ENCODE data around the gene SRP68. TPM values are rescaled to one million over a fixed set of nuclear protein-coding genes. Genes with fewer than 3 reads are reported as not detected.

The SRP68 gene
- polyA plus RNA-seq, 1 experiment, result 70.8 TPM

DNA sequence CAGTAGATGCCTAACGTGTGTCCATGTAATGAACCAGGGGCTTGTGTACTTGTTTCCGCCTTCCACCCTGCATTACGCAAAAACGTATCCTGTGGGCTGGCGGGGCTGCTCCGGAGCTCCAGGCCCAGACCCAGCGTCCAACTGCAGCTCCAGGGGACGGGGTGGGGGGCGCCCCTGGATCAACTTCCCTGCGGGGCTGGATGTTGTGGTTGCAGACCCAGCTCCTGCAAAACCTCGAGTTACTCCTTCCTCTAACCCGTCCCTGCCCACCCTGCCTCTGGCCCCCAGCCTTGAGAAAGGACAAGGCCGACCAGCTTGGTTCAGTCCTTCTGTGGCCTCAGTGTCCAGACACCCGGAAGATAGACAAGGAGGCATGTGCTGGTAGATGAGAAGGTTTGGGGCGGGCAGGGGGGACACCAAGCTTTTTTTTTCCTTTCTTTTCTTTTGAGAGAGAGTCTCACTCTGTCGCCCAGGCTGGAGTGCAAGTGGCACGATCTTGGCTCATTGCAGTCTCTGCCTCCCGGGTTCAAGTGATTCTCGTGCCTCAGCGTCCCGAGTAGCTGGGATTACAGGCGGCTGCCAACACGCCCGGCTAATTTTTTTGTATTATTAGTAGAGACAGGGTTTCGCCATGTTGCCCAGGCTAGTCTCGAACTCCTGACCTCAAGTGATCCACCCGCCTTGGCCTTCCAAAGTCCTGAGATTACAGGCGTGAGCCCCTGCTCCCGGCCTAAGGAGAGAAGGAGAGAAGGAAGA is 32.0 kb upstream of the SRP68 start:
- ChIA-PET POLR2A (interaction anchor here (0.7 kb wide), 1 partner anchor 54 kb away, joined by 3 read pairs; no protein-coding TSS in a partner anchor), CTCF (interaction anchor here (0.9 to 3.6 kb wide), 9 partner anchors 11 to 200 kb away, joined by 3 to 15 read pairs (median 4); no protein-coding TSS in a partner anchor)
- peaks cover 13% of the 10 kb centered on the region for H3K36me3 ChIP-seq (ENCODE audit: control insufficient read depth, insufficient read depth, low read length)

DNA sequence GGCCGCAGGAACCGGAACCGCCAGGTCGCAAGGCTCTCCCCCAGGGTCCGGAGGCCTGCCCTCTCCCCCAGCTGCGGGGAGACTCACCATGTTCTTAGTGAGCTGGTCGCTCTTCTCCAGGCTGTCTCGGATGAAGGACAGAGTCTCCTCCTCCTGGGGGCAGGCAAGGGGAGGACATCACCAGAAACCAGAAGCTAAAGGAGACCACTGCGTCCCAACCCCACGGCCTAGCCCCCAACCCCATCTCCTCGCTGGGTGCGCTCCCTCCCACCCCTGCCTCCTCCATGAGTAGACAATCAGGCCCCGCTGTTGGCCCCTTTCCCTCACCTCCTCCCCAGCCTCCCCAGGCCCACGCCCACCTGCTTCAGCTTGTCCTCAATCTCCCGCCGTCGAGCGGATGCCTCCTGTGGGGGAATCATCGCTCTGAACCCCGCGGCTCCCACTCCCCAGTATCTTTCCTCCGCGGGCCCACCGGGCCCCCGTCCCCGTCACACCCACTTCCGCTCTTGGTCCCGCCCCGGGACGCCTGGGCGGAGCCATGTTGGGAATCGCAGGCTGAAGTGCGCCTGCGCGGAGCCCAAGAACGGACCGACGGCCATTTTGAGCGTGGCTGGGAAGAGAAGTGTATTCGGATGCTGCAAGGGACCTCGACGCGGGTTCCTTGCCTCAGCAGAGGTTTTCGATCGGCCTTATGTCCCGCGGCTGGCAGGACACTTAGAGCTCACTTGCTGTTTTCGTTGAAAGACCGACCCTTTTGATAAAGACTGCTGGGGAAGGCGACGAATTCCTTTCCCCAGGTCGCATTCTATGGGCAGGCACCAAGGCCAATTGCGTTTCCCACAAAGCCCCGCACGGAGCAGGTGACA is 31.2 kb upstream of the SRP68 start, which contains the start of gene EXOC7:
Gene EXOC7, minus strand, starts transcription at position 514 of the 866 bp plus-strand sequence. Its CDS starts 95 bp downstream, at position 419.
- no peaks in the 10 kb centered on the region for H3K27me3 ChIP-seq (ENCODE audit: control insufficient read depth, insufficient read depth, low read length)
- TF ChIP-seq, protein P1, sequence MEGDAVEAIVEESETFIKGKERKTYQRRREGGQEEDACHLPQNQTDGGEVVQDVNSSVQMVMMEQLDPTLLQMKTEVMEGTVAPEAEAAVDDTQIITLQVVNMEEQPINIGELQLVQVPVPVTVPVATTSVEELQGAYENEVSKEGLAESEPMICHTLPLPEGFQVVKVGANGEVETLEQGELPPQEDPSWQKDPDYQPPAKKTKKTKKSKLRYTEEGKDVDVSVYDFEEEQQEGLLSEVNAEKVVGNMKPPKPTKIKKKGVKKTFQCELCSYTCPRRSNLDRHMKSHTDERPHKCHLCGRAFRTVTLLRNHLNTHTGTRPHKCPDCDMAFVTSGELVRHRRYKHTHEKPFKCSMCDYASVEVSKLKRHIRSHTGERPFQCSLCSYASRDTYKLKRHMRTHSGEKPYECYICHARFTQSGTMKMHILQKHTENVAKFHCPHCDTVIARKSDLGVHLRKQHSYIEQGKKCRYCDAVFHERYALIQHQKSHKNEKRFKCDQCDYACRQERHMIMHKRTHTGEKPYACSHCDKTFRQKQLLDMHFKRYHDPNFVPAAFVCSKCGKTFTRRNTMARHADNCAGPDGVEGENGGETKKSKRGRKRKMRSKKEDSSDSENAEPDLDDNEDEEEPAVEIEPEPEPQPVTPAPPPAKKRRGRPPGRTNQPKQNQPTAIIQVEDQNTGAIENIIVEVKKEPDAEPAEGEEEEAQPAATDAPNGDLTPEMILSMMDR (IDR thresholded peaks at IDR 0.05; ENCODE audit: insufficient read depth, low read depth, low read length), result peak; percentile 24; the same call in 1 of the 2 replicates
- H3K4me3 ChIP-seq (ENCODE audit: low read depth, low read length), result peak within 1 kb of the TSS; percentile 98
- peak; percentile 39 for DNase-seq (ENCODE audit: low read depth)
- CTCF ChIA-PET, result interaction anchor here (0.6 to 3.6 kb wide), 12 partner anchors 10 to 200 kb away, joined by 3 to 15 read pairs (median 3); partner anchors contain the start of gene ZACN
- POLR2A ChIA-PET, result no interaction called here
- H3K36me3 ChIP-seq (ENCODE audit: control insufficient read depth, insufficient read depth, low read length), result peaks cover 13% of the 10 kb centered on the region

More for the DNA sequence above, 32.0 kb upstream of the SRP68 start:
- Histone ChIP-seq H3K4me3 (ENCODE audit: low read depth, low read length) (peak overlapping the region; percentile 98), H3K27me3 (ENCODE audit: control insufficient read depth, insufficient read depth, low read length) (no peaks in the 10 kb centered on the region)
- no peak for DNase-seq (ENCODE audit: low read depth)
- TF ChIP-seq, protein P1 (IDR thresholded peaks at IDR 0.05; ENCODE audit: insufficient read depth, low read depth, low read length), result no peak

DNA sequence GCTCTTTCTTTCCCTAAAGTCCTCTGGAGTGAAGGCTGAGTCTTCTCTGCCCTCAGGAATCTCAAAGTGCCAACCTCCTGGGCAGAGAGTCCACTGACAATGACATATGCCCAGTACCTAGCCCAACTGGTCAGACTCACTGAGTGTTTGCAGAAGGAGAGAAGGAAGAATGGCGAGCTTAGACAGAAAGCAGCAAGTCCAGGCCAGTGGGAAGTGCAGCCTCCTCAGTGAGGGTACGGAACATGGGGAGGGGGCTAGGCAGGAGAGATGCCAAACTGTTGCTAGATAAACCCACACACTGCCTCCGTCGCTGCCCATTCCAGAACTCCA is 30.6 kb upstream of the SRP68 start:
- CTCF ChIA-PET, result interaction anchor here (0.6 to 3.6 kb wide), 5 partner anchors 9 to 177 kb away, joined by 3 to 15 read pairs (median 3); partner anchors contain the start of gene ZACN
- Histone ChIP-seq H3K27me3 (ENCODE audit: control insufficient read depth, insufficient read depth, low read length) (no peaks in the 10 kb centered on the region), H3K4me3 (ENCODE audit: low read depth, low read length) (peak overlapping the region; percentile 98), H3K36me3 (ENCODE audit: control insufficient read depth, insufficient read depth, low read length) (peaks cover 14% of the 10 kb centered on the region)
- no peak for DNase-seq (ENCODE audit: low read depth)
- TF ChIP-seq, protein P1 (IDR thresholded peaks at IDR 0.05; ENCODE audit: insufficient read depth, low read depth, low read length), result no peak
- POLR2A ChIA-PET, result interaction anchor here (0.6 kb wide), 1 partner anchor 295 kb away, joined by 3 read pairs; no protein-coding TSS in a partner anchor

DNA sequence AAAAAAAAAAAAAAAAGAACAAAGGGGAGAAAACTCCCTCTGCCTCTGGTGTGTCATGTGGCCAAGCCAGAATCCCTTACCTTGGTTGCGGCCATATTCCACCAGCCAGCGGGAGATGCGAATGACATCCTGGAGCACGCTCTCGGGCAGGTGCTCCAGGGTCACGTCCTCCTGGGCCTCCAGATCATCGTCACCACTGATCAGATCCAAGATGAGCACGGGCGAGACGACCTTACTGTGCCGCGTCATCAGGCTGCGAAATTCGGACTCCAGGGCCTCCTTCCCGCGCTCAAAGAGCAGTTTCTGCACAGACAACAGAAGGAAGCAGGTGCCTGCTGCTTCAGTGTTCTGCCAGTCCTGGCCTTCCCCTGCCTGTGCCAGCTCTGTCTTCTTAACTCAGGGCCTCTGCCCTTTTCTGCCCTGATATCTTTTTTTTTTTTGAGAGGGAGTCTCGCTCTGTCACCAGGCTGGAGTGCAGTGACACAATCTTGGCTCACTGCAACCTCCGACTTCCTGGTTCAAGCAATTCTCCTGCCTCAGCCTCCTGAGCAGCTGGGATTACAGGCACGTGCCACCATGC is 25.5 kb upstream of the SRP68 start:
- CTCF ChIA-PET, result no interaction called here
- TF ChIP-seq, protein P1 (IDR thresholded peaks at IDR 0.05; ENCODE audit: insufficient read depth, low read depth, low read length), result no peak
- no peak overlapping the region for H3K4me3 ChIP-seq (ENCODE audit: low read depth, low read length)
- no peak for DNase-seq (ENCODE audit: low read depth)
- peaks cover 38% of the 10 kb centered on the region for H3K36me3 ChIP-seq (ENCODE audit: control insufficient read depth, insufficient read depth, low read length)
- POLR2A ChIA-PET, result no interaction called here
- H3K27me3 ChIP-seq (ENCODE audit: control insufficient read depth, insufficient read depth, low read length), result no peaks in the 10 kb centered on the region

All from BJ (cell line).